A549 (cell line): ENCODE data around the gene CELF2. TPM values are rescaled to one million over a fixed set of nuclear protein-coding genes. Genes with fewer than 3 reads are reported as not detected.

Experiments
- ATAC-seq, 2 experiments: fragments of 200-7000 bp in 1 of 2; fragments of >200 bp in 1 of 2; cut with Nextera tagmentation in 1 of 2; cut with Tn5 transposase in 1 of 2; 3 replicates each; pipeline versions ENCODE4 v1.8.0 to v1.9.1; 2018 to 2020; ENCODE audit warnings: mild to moderate bottlenecking in 1 of 2, moderate library complexity in 1 of 2
- CTCF ChIA-PET: fragments of 300-600 bp; sonication (Branson Sonifier 250); formaldehyde crosslinking; extraction: SDS; loops from one replicate; lab custom pipeline; 2021; ENCODE audit warnings: antibody characterized with exemption, inconsistent platforms; lab: Yijun Ruan, JAX
- POLR2A ChIA-PET: fragments of 350-600 bp; formaldehyde crosslinking; extraction: SDS; loops from one replicate; lab custom pipeline; 2021; ENCODE audit warnings: antibody characterized with exemption, inconsistent platforms; lab: Yijun Ruan, JAX
- DNase-seq, 2 experiments: peaks; one replicate each; pipeline versions ENCODE4 v3.0.0 to v3.0.0-alpha.2; 2011 to 2016; ENCODE audit warnings: low read depth in 1 of 2, low spot score in 1 of 2
- FAIRE-seq: peaks from 2 replicates; lab custom pipeline; 2011; peaks lifted over from hg19 to GRCh38; lab: Jason Lieb, UNC
- H3K27ac ChIP-seq, 2 experiments: fragments of >200 bp; sonication (Bioruptor Twin); formaldehyde crosslinking; 3 replicates each; pipeline ENCODE4 v1.5.1; 2016 to 2017
- H3K4me1 ChIP-seq: fragments of >200 bp; sonication (Bioruptor Twin); formaldehyde crosslinking; 3 replicates; pipeline ENCODE4 v1.6.1; 2016
- H3K4me2 ChIP-seq: fragments of >200 bp; sonication (Bioruptor Twin); formaldehyde crosslinking; 3 replicates; pipeline ENCODE4 v1.6.1; 2016
- H3K4me3 ChIP-seq: fragments of >200 bp; sonication (Bioruptor Twin); formaldehyde crosslinking; 3 replicates; pipeline ENCODE4 v1.5.1; 2016
- H3K9me3 ChIP-seq: fragments of >200 bp; sonication (Bioruptor Twin); formaldehyde crosslinking; 3 replicates; pipeline ENCODE4 v1.6.1; 2016
- BHLHE40 ChIP-seq: IDR thresholded peaks from 2 replicates; pipeline ENCODE4 v1.6.1; 2012; ENCODE audit warnings: low read depth, low read length, inconsistent platforms
- CHD4 ChIP-seq: fragments of 200-600 bp; sonication (generic); IDR thresholded peaks from 2 replicates; pipeline ENCODE4 v1.6.1; 2016; ENCODE audit warnings: antibody characterized with exemption, mild to moderate bottlenecking, borderline replicate concordance
- EHMT2 ChIP-seq: fragments of 200-600 bp; sonication (generic); IDR thresholded peaks from 2 replicates; pipeline ENCODE4 v1.6.1; 2016; ENCODE audit warnings: antibody characterized with exemption, low read depth, mild to moderate bottlenecking, moderate library complexity
- ELK1 ChIP-seq: fragments of 150-350 bp; IDR thresholded peaks from 2 replicates; pipeline ENCODE4 v1.6.1; 2014; ENCODE audit warnings: low read depth, mild to moderate bottlenecking, low read length
- EP300 ChIP-seq, 2 experiments: fragments of >200 bp; sonication (Bioruptor Twin); formaldehyde crosslinking; IDR thresholded peaks; 2 replicates in 1 of 2; 3 replicates in 1 of 2; pipeline ENCODE4 v1.6.1; 2016 to 2017
- ESRRA ChIP-seq: fragments of 150-350 bp; IDR thresholded peaks from 2 replicates; pipeline ENCODE4 v1.6.1; 2014; ENCODE audit warnings: mild to moderate bottlenecking, low read length, borderline replicate concordance
- FOSB ChIP-seq: fragments of 250-450 bp; sonication (Bioruptor Pico); IDR thresholded peaks from 2 replicates; pipeline ENCODE4 v1.5.0; 2020; ENCODE audit warnings: mild to moderate bottlenecking, moderate library complexity
- FOSL2 ChIP-seq, 2 experiments: fragments of 450-650 bp in 1 of 2; fragments of >200 bp in 1 of 2; sonication (Bioruptor Twin) in 1 of 2; formaldehyde crosslinking; IDR thresholded peaks; 2 replicates each; pipeline versions ENCODE4 v1.5.0 to v1.6.1; 2016 to 2020; ENCODE audit warnings: mild to moderate bottlenecking in 1 of 2, moderate library complexity in 1 of 2
- FOXS1 ChIP-seq: fragments of 250-450 bp; sonication (Bioruptor Pico); IDR thresholded peaks from 2 replicates; pipeline ENCODE4 v1.5.0; 2020; ENCODE audit warnings: mild to moderate bottlenecking, moderate library complexity
- HEYL ChIP-seq: fragments of 250-450 bp; sonication (Bioruptor Pico); IDR thresholded peaks from 2 replicates; pipeline ENCODE4 v1.8.0; 2021; ENCODE audit warnings: mild to moderate bottlenecking, moderate library complexity
- HOXA7 ChIP-seq: fragments of 250-450 bp; sonication (Bioruptor Pico); IDR thresholded peaks from 2 replicates; pipeline ENCODE4 v1.5.0; 2020; ENCODE audit warnings: mild to moderate bottlenecking, moderate library complexity
- JUNB ChIP-seq: fragments of >200 bp; sonication (Bioruptor Twin); formaldehyde crosslinking; IDR thresholded peaks from 2 replicates; pipeline ENCODE4 v1.6.1; 2016
- KDM1A ChIP-seq: fragments of 200-600 bp; sonication (generic); IDR thresholded peaks from 2 replicates; pipeline ENCODE4 v1.6.1; 2016; ENCODE audit warnings: low read depth, mild to moderate bottlenecking
- MAFK ChIP-seq: fragments of 450-650 bp; IDR thresholded peaks from 2 replicates; pipeline ENCODE4 v1.6.1; 2014; ENCODE audit not compliant: partially characterized antibody
- NPAS2 ChIP-seq: fragments of 250-450 bp; sonication (Bioruptor Pico); IDR thresholded peaks from 2 replicates; pipeline ENCODE4 v1.8.0; 2022; ENCODE audit warnings: mild to moderate bottlenecking, moderate library complexity, borderline replicate concordance
- NR3C1 ChIP-seq: fragments of >200 bp; sonication (Bioruptor Twin); formaldehyde crosslinking; IDR thresholded peaks from 3 replicates; pipeline ENCODE4 v1.6.1; 2017
- PBX3 ChIP-seq: IDR thresholded peaks from 2 replicates; pipeline ENCODE4 v1.6.1; 2012
- PHF8 ChIP-seq: fragments of 200-600 bp; sonication (generic); IDR thresholded peaks from 2 replicates; pipeline ENCODE4 v1.6.1; 2016; ENCODE audit warnings: low read depth, mild to moderate bottlenecking, antibody characterized with exemption, moderate library complexity, borderline replicate concordance
- RARB ChIP-seq: fragments of 250-450 bp; sonication (Bioruptor Pico); IDR thresholded peaks from 2 replicates; pipeline ENCODE4 v1.8.0; 2021; ENCODE audit warnings: mild to moderate bottlenecking, moderate library complexity
- RCOR1 ChIP-seq: fragments of 150-350 bp; IDR thresholded peaks from 2 replicates; pipeline ENCODE4 v1.6.1; 2014; ENCODE audit warnings: antibody characterized with exemption, low read length, low read depth
- RFX5 ChIP-seq: fragments of 450-650 bp; IDR thresholded peaks from 2 replicates; pipeline ENCODE4 v1.7.1; 2014; ENCODE audit warnings: antibody characterized with exemption, mild to moderate bottlenecking, moderate library complexity
- TP53 ChIP-seq: fragments of 250-450 bp; sonication (Bioruptor Pico); IDR thresholded peaks from 2 replicates; pipeline ENCODE4 v1.5.0; 2021; ENCODE audit warnings: mild to moderate bottlenecking, moderate library complexity
- USF2 ChIP-seq: fragments of 450-650 bp; IDR thresholded peaks from 2 replicates; pipeline ENCODE4 v1.6.1; 2014; ENCODE audit warnings: antibody characterized with exemption
- ZNF302 ChIP-seq: fragments of 250-450 bp; sonication (Bioruptor Pico); IDR thresholded peaks from 2 replicates; pipeline ENCODE4 v1.9.0; 2021; ENCODE audit warnings: inconsistent platforms, mild to moderate bottlenecking, moderate library complexity
- WGBS: methylation state at CpG from one replicate; pipeline ENCODE4 v1.1.6; 2017; ENCODE audit errors: missing lambda C conversion rate; 5-methylcytosine and 5-hydroxymethylcytosine counted together
- polyA plus RNA-seq, 4 experiments: library from polyadenylated mRNA; depleted of rRNA in 3 of 4; stranded (reverse); fragments of >200 nt; fragmentation: RNase III in 1 of 4; extraction: RNeasy Plus Mini Kit Qiagen cat#74134 plus additional on column Dnase treatment in 1 of 4; gene quantifications; 2 replicates in 3 of 4; 3 replicates in 1 of 4; pipeline ENCODE4 v1.2.3, GENCODE V29; 2011 to 2017
- TF ChIP-seq, protein P1 (sequence below): fragments of 250-450 bp; sonication (Bioruptor Pico); IDR thresholded peaks from 2 replicates; pipeline ENCODE4 v1.5.0; 2020; ENCODE audit warnings: low read depth, mild to moderate bottlenecking, moderate library complexity
- TF ChIP-seq, protein P2 (sequence below): fragments of 250-450 bp; sonication (Bioruptor Pico); IDR thresholded peaks from 2 replicates; pipeline ENCODE4 v1.5.0; 2021; ENCODE audit warnings: mild to moderate bottlenecking, moderate library complexity, borderline replicate concordance

Gene CELF2
- polyA plus RNA-seq, 2 of the 4 experiments (the other 2 are of a cell fraction), result 0.01 to 0.03 TPM

DNA sequence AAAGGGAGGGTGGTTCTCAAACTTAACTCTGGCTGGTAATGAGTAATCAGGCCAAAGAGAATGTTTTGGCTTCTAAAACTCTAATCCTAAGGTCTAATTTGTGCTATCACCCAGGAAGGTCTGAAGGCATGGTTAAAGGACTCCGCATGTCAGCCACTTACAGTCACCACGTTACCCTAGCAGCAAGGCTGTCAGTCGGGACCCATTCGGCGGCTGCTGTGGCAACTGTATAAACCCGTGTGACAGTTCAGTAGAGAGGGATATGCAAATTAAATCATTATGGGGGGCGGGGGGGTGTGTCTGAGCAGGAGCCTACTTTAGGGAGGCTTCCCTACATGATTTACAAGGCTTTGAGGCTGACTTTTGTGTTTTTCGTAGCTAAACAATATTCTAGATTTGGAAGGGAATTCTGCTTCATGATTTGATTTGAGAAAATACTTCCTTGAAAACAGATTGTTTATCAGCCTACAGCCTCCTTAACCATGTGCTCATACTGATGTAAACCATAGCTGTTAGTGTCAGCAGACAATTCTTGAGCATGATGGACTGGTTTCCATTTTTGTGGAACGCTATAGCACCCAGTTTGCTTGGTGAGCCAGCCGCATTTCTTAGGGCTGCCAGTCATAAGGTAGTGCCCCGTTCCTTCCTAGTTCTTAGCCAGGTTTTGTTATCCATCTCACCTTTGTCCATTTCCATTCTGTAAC lies 309.4 kb downstream of the CELF2 start:
- Histone ChIP-seq H3K4me2 (no peak overlapping the region), H3K4me1 (no peaks in the 10 kb centered on the region), H3K9me3 (no peaks in the 10 kb centered on the region), H3K4me3 (no peak overlapping the region), H3K27ac (no peak overlapping the region)
- ChIA-PET POLR2A (no interaction called here), CTCF (interaction anchor here (1.1 to 1.3 kb wide), 2 partner anchors 12 to 202 kb away, joined by 3 read pairs; no protein-coding TSS in a partner anchor)
- ATAC-seq (no peak), DNase-seq (no peak), FAIRE-seq (no peak)
- WGBS, result 65% methylated on average over 10 of the region's 11 CpGs
- TF ChIP-seq ESRRA (no peak), JUNB (no peak), ZNF302 (CRISPR knock-in tag) (no peak), TP53 (no peak), USF2 (no peak), RCOR1 (no peak), FOSB (CRISPR knock-in tag) (no peak), NR3C1 (no peak), EHMT2 (no peak), FOXS1 (CRISPR knock-in tag) (no peak), KDM1A (no peak), CHD4 (no peak), RARB (CRISPR knock-in tag) (no peak)

GRCh38 chr10:11328264-11329061 lies 310.8 kb downstream of the CELF2 start:
- 44% methylated on average over 17 of the region's 17 CpGs for WGBS
- CTCF ChIA-PET, result interaction anchor here (1.3 kb wide), 1 partner anchor 11 kb away, joined by 3 read pairs; no protein-coding TSS in a partner anchor
- ATAC-seq (no peak), DNase-seq (no peak), FAIRE-seq (no peak)
- no peaks in the 10 kb centered on the region for H3K4me1 ChIP-seq
- TF ChIP-seq EP300 (IDR thresholded peaks at IDR 0.05) (no peak), ELK1 (no peak), EHMT2 (no peak), HEYL (CRISPR knock-in tag) (no peak), NPAS2 (CRISPR knock-in tag) (no peak), BHLHE40 (no peak), CHD4 (no peak), FOSB (CRISPR knock-in tag) (no peak), HOXA7 (CRISPR knock-in tag) (no peak), ZNF302 (CRISPR knock-in tag) (no peak), RFX5 (no peak), MAFK (no peak), TP53 (no peak), PBX3 (no peak), RCOR1 (no peak), FOSL2 (IDR thresholded peaks at IDR 0.05) (no peak), FOSL2 (CRISPR knock-in tag; IDR thresholded peaks at IDR 0.05) (no peak), PHF8 (no peak)
- TF ChIP-seq, protein P1, sequence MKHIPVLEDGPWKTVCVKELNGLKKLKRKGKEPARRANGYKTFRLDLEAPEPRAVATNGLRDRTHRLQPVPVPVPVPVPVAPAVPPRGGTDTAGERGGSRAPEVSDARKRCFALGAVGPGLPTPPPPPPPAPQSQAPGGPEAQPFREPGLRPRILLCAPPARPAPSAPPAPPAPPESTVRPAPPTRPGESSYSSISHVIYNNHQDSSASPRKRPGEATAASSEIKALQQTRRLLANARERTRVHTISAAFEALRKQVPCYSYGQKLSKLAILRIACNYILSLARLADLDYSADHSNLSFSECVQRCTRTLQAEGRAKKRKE, result no peak
- TF ChIP-seq, protein P2, sequence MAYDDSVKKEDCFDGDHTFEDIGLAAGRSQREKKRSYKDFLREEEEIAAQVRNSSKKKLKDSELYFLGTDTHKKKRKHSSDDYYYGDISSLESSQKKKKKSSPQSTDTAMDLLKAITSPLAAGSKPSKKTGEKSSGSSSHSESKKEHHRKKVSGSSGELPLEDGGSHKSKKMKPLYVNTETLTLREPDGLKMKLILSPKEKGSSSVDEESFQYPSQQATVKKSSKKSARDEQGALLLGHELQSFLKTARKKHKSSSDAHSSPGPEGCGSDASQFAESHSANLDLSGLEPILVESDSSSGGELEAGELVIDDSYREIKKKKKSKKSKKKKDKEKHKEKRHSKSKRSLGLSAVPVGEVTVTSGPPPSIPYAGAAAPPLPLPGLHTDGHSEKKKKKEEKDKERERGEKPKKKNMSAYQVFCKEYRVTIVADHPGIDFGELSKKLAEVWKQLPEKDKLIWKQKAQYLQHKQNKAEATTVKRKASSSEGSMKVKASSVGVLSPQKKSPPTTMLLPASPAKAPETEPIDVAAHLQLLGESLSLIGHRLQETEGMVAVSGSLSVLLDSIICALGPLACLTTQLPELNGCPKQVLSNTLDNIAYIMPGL, result no peak
- H3K4me3 ChIP-seq, result no peak overlapping the region
- H3K27ac ChIP-seq, result no peak overlapping the region
- H3K4me2 ChIP-seq, result no peak overlapping the region
- POLR2A ChIA-PET, result no interaction called here
- no peaks in the 10 kb centered on the region for H3K9me3 ChIP-seq
